DOHH2 (cell line): ENCODE results near the gene KRT73.

Experiments
- H3F3A ChIP-seq: fragments of 200-600 bp; sonication (generic), shearing (Covaris generic); 2 replicates; pipeline ENCODE4 v1.6.0; 2016; ENCODE audit warnings: antibody characterized with exemption, mild to moderate bottlenecking; ENCODE audit not compliant: control insufficient read depth, insufficient read depth
- H3K27ac ChIP-seq: fragments of 200-600 bp; sonication (generic); 2 replicates; pipeline ENCODE4 v1.5.1; 2014; ENCODE audit warnings: low read depth, mild to moderate bottlenecking, low read length, moderate library complexity
- H3K27me3 ChIP-seq: fragments of 200-600 bp; sonication (generic); 2 replicates; pipeline ENCODE4 v1.6.1; 2014; ENCODE audit warnings: mild to moderate bottlenecking, low read length, mixed read lengths; ENCODE audit not compliant: control insufficient read depth
- H3K36me3 ChIP-seq: fragments of 200-600 bp; sonication (generic); 2 replicates; pipeline ENCODE4 v1.6.1; 2014; ENCODE audit warnings: mild to moderate bottlenecking, low read length, moderate library complexity, mixed read lengths; ENCODE audit not compliant: control insufficient read depth
- H3K4me1 ChIP-seq: fragments of 200-600 bp; sonication (generic); 2 replicates; pipeline ENCODE4 v1.6.1; 2014; ENCODE audit warnings: mild to moderate bottlenecking, low read length, mixed read lengths; ENCODE audit not compliant: control insufficient read depth
- H3K4me2 ChIP-seq: fragments of 200-600 bp; sonication (generic); 2 replicates; pipeline ENCODE4 v1.6.0; 2014; ENCODE audit warnings: mild to moderate bottlenecking, low read length, moderate library complexity
- H3K4me3 ChIP-seq: fragments of 200-600 bp; sonication (generic); 2 replicates; pipeline ENCODE4 v1.5.1; 2014; ENCODE audit warnings: mild to moderate bottlenecking, low read length, mixed read lengths
- H3K79me2 ChIP-seq: fragments of 200-600 bp; sonication (generic); 2 replicates; pipeline ENCODE4 v1.6.1; 2014; ENCODE audit warnings: mild to moderate bottlenecking, low read length, mixed read lengths; ENCODE audit not compliant: control insufficient read depth
- H3K9me2 ChIP-seq: fragments of 200-600 bp; sonication (generic); replicated peaks from 2 replicates; pipeline ENCODE4 v1.6.1; 2014; ENCODE audit warnings: mild to moderate bottlenecking, low read length, mixed read lengths; ENCODE audit not compliant: control insufficient read depth
- H3K9me3 ChIP-seq: fragments of 200-600 bp; sonication (generic); 2 replicates; pipeline ENCODE4 v1.6.1; 2014; ENCODE audit warnings: antibody characterized with exemption, low read length, mixed read lengths; ENCODE audit not compliant: control insufficient read depth, insufficient read depth
- H4K20me1 ChIP-seq: fragments of 200-600 bp; sonication (generic); 2 replicates; pipeline ENCODE4 v1.6.0; 2014; ENCODE audit warnings: low read depth, mild to moderate bottlenecking, antibody characterized with exemption, low read length, moderate library complexity; ENCODE audit not compliant: control insufficient read depth, insufficient read depth
- CTCF ChIP-seq: fragments of 200-600 bp; sonication (generic); IDR thresholded peaks from one replicate; pipeline ENCODE4 v1.5.1; 2014; ENCODE audit warnings: antibody characterized with exemption, mild to moderate bottlenecking, low read depth, low read length; ENCODE audit not compliant: poor library complexity, severe bottlenecking
- EZH2phosphoT487 ChIP-seq: fragments of 200-600 bp; sonication (generic); IDR thresholded peaks from 2 replicates; pipeline ENCODE4 v1.6.1; 2017; ENCODE audit warnings: borderline replicate concordance, mild to moderate bottlenecking, antibody characterized with exemption, low read length, moderate library complexity, mixed read lengths

Gene KRT73

GRCh38 chr12:52666471-52666870 lies 48.1 kb upstream of the KRT73 start:
- Histone ChIP-seq H3K27ac (no peak overlapping the region), H3K4me1 (no peaks in the 10 kb centered on the region), H3K79me2 (no peaks in the 10 kb centered on the region), H3K9me3 (no peaks in the 10 kb centered on the region), H3F3A (no peaks in the 10 kb centered on the region), H3K4me3 (no peak overlapping the region), H3K9me2 (no peaks in the 10 kb centered on the region), H4K20me1 (no peaks in the 10 kb centered on the region), H3K4me2 (no peak overlapping the region), H3K36me3 (no peaks in the 10 kb centered on the region), H3K27me3 (no peaks in the 10 kb centered on the region)
- TF ChIP-seq EZH2phosphoT487: no peak
- TF ChIP-seq CTCF: no peak

GRCh38 chr12:52663420-52663819 lies 45.1 kb upstream of the KRT73 start:
- Histone ChIP-seq H3K9me3 (no peaks in the 10 kb centered on the region), H3K4me2 (no peak overlapping the region)

GRCh38 chr12:52662918-52663229 lies 44.5 kb upstream of the KRT73 start:
- TF ChIP-seq EZH2phosphoT487: no peak
- H3K79me2 ChIP-seq: no peaks in the 10 kb centered on the region
- H3K9me3 ChIP-seq: no peaks in the 10 kb centered on the region
- H3K36me3 ChIP-seq: no peaks in the 10 kb centered on the region
- peaks cover 10% of the 10 kb centered on the region for H3K27me3 ChIP-seq
- no peaks in the 10 kb centered on the region for H4K20me1 ChIP-seq
- no peak overlapping the region for H3K27ac ChIP-seq
- no peak overlapping the region for H3K4me3 ChIP-seq
- H3K4me2 ChIP-seq: no peak overlapping the region
- no peaks in the 10 kb centered on the region for H3F3A ChIP-seq
- no peaks in the 10 kb centered on the region for H3K9me2 ChIP-seq
- no peaks in the 10 kb centered on the region for H3K4me1 ChIP-seq

More at GRCh38 chr12:52663420-52663819, 45.1 kb upstream of the KRT73 start:
- no peaks in the 10 kb centered on the region for H3K79me2 ChIP-seq
- no peaks in the 10 kb centered on the region for H3F3A ChIP-seq
- no peak overlapping the region for H3K27ac ChIP-seq
- no peaks in the 10 kb centered on the region for H4K20me1 ChIP-seq
- H3K4me1 ChIP-seq: no peaks in the 10 kb centered on the region
- no peak overlapping the region for H3K4me3 ChIP-seq
- H3K36me3 ChIP-seq: no peaks in the 10 kb centered on the region
- no peaks in the 10 kb centered on the region for H3K9me2 ChIP-seq
- TF ChIP-seq EZH2phosphoT487 (no peak), CTCF (no peak)
- peaks cover 10% of the 10 kb centered on the region for H3K27me3 ChIP-seq

- no peaks in the 10 kb centered on the region for H3K9me3 ChIP-seq
- no peak for TF ChIP-seq CTCF
- no peak for TF ChIP-seq EZH2phosphoT487
- H3K4me3 ChIP-seq: no peak overlapping the region
- peaks cover 10% of the 10 kb centered on the region for H3K27me3 ChIP-seq
- no peaks in the 10 kb centered on the region for H3K79me2 ChIP-seq
- H4K20me1 ChIP-seq: no peaks in the 10 kb centered on the region
- no peak overlapping the region for H3K4me2 ChIP-seq
- no peaks in the 10 kb centered on the region for H3F3A ChIP-seq
- H3K36me3 ChIP-seq: no peaks in the 10 kb centered on the region
- H3K4me1 ChIP-seq: no peaks in the 10 kb centered on the region
- H3K9me2 ChIP-seq: no peaks in the 10 kb centered on the region
- H3K27ac ChIP-seq: no peak overlapping the region
Observed at GRCh38 chr12:52662093-52662917, 43.9 kb upstream of the KRT73 start.
